Anterior cingulate cortex (tissue), 58 donors: Measurements from ENCODE around the gene ID3.
A peak's percentile ranks its signal among the peaks of the same experiment; 100 is the strongest.

Experiments used
- DNase-seq, 58 donors: peaks; one replicate each; lab custom pipeline; 2025; lab: John Stamatoyannopoulos, UW

Gene ID3

DNA sequence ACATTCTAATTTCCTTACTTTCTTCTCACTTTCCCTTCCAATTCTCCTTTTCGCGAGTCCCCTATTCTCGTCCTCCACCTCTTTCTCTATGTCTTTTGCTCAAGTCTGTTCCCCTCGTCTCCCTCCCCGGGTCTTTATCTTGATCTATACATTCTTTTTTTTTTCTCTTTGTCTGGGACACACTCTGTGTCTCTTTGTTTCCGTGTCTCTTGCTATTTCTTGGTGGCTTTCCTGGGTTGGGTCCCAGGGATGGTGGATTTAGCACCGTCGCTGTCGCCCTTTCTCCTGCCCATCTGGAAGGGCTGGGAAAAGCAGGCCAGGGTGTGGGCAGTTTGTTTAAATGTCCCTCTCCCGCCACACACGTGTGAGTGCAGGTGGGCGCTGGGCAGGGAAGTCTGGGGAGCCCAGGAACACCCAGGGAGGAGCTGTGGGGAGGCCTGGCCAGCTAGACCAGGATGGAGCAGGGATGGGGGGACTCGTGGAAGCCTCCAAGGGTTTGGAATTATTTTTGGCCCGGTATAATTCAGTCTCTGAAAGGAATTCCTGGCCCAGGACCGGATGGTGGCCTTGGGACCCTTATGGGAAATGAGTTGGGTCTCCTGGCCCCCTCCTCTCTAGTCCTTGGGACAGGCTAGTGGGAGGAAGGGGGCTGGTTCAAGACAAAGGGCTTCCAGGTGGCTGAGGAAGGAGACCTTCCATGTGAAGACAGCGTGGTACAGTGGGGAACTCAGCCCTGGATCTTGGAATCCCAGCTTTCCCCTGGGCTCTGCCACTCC is 9.5 kb upstream of the ID3 start:
- DNase-seq: peak in 1 of 58 donors; percentile 54

DNA sequence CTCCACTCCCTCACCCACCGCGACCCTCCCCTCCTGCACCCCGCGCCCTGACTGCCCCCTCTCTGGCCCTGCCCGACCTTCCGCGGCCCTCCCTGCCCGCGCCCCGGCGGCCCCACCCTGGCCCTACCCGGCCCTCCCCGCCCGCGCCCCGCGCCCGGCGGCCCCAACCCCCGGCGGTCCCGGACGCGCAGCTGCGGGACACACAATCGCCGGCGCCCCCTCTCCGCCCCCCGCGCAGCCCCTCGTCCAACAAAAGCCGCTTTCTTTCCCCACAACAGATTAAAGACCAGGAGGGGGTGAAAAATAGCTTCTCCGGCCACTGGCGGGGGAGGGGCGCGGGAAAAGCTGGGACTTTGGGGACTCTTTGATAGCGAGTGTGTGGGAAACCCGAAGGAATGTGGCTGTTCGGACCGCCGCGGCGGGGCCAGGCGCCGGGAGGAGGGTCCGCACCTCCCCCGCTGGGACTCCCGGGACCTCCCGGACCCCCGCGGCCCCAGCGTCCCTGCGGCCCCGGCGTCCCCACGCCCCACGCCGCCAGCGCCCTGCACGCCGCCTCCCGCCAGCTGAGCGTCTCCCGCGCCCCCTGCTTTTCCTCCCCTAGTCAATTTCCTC is 8.8 kb upstream of the ID3 start:
- peak in 47 of 58 donors; percentile 7 to 85 (median 53) for DNase-seq

DNA sequence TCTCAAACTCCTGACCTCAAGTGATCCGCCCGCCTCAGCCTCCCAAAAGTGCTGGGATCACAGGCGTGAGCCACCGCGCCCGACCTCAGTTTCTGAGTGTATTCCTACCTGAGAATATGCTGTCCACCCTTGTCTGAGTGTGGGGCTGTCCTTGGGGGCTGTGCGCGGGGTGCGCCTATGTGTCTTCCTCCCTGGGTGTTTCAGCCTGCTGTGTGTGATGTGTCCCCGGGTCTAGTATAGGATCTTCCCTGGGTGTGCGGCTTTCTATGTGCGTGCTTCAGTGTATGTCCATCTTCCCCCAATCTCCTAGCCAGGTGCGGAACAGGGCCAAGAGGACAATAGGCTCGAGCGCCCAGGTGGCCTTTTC is 8.3 kb upstream of the ID3 start:
- no peak for DNase-seq

DNA sequence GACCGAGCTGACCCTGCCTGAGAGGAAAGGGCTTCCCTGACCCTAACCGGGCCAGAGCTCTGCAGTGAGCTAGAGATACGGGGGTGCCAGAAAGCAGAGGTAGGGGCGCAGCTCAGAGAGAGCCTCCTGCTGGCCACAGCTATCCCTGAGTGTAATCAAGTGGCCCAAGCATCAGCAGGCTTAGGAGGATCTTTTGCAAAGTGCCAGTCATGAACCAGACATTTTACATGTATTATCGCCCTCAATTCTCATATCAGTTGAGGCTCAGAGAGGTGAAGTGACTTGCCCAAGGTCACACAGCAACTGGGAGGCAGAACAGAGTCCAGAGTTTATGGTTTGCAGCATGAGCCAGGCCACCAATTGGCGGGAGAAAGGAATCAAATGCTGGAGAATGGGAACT is 7.0 kb upstream of the ID3 start:
- no peak for DNase-seq

DNA sequence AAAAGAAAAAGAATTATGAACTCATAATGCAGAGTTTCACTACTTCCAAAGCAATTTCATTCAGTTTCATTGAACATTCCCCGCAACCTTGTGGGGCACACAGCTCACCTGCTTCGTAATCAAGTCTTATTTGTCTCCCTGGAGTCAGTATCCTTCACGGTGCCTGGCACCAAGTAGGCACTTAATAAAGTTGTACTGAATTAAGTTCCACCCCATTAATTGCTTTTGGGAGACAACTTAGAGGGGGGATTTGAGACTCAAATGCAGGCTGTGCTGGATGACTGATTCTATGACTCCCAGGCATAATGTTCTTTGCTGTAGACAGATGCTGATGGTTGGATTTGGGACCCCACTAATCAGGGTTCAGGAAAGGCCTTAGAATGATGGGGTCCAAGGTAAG is 6.5 kb upstream of the ID3 start:
- no peak for DNase-seq

DNA sequence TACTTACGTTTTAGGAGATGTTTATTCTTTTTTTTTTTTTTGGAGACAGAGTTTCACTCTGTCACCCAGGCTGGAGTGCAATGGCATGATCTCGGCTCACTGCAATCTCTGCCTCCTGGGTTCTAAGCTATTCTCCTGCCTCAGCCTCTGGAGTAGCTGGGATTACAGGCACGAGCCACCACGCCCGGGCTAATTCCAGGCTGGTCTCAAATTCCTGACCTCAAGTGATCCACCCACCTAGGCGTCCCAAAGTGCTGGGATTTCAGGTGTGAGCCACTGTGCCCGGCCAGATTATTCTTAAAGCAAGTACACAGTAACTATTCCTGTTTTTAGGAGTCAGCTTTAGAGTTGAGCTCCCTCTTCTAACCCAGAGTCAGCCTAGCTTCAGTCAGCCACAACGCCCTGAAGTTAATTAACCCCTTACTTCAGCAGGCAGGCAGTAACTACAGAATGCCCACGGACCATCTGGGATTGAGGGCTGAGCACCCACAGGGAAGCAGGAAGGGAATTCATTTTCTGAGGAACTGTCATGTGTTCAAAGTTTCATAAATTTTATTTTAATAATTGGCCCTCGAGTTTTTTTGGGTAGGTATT is 5.3 kb upstream of the ID3 start:
- DNase-seq: no peak

DNA sequence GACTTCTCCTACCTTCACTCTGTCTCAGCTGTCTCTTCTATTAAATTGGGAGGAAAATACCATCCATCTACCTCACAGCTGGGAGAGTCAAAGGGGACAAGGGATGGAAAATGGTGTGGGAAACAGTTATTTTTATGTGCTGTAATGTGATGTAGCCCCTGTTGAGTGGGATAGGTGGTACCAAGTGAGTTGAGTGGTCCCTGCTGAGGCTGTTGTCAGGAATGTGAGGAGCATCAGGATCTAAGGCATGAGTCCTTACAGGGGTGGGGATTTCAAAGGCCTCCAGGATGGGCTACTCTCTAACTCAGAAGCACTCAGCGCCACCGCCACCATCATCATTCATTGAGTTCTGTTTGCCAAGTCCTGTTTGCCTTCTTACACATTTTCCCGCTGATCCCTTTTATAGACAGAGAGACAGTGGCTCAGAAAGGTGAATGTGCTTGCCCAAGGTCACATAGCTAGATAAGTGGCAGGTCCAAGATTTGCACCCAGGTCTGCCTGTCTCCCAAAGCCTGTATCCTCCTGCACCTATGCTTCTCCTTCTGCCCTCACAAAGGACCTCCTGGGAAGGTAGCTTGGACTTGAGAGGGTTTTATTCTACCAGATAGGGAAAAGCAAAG is 4.6 kb upstream of the ID3 start:
- no peak for DNase-seq

DNA sequence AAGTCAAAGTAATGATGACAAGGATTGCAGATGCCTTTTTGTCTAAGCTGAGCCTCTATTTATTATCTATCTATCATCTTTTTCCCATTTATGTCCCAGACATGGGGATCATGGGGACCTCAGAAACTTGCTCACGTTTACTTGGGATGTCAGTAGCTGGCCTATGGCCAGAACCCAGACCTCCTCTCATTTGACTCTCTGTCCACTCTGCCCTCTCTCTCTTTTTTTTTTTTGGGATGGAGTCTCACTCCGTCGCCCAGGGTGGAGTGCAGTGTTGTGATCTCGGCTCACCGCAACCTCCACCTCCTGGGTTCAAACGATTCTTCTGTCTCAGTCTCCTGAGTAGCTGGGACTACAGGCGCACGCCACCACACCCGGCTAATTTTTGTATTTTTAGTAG is 3.7 kb upstream of the ID3 start:
- DNase-seq: no peak

DNA sequence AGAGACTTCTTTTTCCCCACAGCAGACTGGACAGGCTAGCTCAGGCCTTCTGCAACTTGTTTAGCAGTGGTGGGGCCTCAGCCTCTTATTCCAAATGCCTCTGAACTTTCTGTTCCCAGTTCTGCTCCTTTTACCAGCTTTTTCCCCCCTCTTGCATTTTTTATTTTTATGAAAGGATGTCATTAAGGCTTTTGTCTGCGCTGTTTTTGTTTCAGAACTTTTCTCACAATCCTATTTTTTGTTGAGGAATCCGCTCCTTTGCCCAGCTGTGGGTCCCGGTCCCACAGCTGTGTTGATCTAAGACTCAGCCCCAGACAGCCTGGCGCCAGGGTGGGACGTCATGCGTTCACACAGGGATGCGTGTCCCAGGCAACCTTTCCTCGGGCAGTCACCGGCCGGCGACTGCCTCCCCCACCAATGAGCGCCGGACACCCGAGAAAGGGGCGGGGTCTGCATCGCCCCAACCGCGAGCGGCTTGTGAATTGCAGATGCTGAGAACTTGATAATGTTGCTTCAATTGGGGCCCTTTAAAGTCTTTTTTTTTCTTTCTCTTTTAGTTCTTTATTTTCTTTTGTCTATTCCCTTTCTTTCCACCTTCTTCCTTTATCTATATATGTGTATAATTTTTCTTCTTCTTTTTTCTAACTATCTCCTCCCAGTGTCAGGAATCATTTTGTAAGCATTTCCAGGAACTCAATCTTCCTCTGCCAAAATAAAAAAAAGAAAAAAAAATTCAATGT is 3.0 kb upstream of the ID3 start:
- peak in 56 of 58 donors; percentile 14 to 96 (median 81) for DNase-seq

DNA sequence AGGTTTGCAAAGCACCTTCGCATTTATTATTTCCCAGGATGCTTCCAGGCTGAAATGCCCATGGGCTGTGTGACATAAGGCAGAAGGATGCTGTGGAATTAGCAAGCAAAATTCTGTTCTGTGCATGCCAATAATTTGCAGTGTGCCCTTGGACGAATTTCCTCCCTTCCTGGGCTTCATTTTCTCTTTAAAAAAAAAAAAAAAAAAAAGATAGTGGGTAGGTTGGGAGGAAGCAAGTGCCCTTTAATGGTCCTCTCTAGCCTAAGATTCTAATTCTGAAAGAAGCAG is 2.5 kb upstream of the ID3 start:
- DNase-seq: no peak

DNA sequence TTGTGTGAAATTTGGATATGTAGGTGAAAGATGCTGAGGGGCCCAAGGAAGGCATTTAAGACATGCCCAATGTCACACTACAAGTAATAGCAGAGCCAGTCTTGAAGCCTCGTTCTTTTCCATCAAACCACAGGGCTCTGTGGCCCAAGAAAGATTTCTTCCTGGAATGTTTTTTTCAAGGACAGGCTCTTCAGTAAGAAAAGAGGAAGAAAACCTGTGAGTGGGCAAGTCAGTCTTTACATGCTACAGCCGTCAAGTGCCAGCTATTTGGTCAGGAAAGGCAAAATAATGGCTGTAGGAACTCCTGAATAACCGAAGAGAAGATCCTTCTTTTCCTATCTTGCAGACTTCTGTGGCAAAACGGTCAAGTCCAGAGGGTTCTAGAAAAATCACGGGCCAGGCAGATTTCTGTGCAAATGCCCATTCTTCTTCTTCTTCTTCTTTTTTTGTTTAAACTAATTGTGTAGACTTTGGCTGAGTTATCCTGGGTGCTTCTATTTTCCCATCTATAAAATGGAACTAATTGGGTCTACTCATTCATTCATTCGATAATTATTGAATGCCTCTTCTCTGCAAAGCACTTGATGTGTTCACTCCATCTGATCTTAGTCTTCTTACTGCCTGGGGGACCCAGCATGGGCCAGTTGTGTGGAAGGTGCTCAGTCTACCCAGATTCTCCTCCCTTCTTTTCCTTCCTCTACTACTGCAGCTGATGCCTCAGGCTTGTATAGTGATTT is 1.9 kb upstream of the ID3 start:
- no peak for DNase-seq

DNA sequence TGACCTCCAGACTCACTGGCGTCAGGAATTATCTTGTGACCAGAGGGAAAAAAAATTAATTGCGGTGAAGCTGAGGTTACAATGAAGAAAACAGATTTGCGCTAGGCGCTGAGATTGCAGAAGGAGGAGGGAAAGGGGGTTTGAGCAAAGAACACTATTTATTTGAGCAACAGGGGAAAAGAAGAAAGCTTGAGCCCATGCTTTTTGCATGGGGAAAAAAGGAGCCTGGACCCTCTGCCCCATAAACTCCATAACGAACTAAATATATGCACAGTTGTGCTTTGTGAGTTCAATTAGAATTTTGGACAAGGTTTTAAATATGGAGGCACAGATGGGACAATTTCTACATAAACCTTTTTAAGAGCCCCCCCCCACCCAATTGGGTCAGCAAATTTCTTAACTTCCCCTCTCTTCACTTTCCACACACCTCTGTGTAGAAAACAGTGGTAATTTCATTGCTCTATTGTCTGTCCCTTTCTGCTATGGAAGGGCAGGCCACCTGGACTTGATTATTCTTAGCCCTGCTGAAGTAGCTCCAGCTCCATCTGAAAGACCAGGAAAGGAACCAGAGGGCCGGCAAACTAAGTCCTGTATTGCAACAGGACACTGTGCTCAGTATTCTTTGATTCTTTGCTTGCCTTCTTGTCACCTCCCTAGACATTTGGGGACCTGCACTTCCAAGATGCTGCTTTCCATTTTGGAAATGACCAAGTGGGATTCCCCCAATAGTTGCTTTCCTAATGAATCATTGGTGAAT is 862 bp upstream of the ID3 start:
- no peak for DNase-seq

DNA sequence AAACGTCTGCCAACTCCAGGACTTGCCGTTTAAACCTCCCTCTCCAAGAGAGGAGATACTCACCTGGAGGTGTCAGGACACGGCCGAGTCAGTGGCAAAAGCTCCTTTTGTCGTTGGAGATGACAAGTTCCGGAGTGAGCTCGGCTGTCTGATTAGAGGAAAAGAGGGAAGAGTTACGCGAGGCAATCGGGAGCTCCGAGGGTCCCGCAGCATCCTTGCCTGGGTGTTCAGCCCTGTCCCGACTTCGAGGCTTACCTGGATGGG is 497 bp downstream of the ID3 start:
- no peak for DNase-seq

DNA sequence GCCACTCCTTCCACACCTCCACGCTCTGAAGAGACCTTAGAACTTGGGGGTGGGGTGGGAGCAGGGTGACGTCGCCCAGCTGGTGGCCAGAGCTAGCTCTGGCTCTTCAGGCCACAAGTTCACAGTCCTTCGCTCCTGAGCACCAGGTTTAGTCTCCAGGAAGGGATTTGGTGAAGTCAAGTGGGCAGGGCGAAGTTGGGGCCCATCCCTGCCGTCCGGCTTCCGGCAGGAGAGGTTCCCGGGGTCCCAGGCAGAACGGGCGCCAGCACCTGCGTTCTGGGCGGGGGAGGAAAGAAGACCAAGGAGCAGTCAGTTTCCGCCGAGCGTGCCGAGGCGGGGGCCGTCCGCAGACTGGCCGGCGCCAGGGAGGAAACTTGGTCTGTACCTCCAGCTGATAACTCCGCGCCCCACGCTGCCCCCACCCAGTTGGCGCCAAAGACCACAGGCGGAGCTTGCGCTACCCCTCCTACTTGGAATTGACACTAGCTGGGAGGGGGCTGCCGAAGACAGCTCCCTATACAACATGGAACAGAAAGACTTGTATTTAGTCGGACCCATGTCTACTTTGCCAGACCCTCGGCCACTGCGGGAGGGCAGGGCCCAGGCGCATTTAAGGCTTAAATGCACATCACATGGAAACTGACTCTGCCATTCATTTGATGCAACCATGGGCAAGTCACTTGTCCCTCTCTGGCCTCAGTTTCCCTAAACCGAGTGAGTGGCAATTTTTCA is 995 bp downstream of the ID3 start:
- no peak for DNase-seq

DNA sequence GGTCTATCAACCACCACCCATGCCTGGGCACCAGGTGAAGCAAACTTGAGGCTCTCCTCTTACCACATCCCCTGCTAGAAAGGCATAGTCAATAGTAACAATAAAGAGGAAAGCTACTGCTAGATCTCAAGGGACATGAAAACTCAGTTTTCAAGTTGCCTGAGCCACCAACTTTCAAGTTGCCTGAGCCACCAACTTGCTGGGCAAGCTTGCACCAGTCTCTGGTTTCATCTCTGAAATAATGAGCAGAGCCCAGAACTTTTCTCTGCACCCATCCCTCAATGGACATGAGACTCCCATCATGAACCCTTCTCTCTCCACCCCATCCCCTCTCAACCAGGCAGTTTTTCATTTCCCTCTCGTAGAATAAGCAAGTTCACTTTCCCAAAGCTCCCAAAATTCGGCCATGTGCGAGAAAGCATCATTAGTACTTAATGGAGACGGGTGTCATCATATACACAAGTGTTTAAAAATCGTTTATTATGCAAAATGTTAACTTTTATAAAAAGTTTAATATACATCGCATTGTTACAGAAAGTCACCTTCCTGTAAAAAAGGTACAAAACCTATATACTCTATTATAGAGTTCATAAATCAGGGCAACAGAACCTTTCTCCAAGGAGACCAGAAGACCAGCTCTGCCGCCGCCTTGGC is 1.7 kb downstream of the ID3 start:
- DNase-seq: no peak

DNA sequence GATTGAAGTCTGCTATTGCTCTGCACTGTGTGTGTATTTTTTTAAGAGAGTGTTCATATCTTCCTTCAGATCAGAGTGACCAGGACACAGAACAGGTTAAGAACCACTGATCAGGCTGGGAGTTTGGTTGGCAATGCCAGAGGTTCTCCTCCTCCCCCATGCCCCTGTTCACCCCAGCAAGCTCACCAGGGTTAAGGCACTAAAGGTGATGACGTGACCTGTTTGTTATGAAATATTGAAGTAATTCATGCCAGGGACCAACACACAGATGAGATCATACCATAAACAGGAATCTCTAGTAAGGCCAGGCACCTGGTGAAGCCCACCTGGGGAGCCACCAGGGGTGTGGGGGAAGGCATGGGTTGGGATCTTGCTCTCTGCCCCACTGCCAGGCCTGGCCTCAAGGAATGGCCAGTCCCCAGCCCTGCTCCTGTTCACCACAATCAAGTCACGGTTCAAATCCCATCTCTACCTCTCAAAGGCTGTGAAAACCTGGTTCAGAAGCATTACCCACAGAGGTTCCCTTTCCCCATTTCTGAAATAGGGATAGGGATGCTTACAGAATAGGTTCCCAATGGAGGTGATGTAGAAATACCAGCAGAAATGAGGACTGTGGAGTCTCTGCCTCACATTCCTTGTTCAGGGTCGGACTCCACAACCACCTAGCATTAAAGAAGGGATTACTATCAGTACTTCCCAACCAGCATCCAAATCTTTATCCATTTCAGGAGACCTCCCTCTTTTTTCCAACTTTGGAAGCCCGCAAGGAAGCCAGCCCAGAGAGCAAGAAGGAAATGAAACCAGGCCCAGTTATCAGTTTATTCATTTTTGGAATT is 2.4 kb downstream of the ID3 start:
- DNase-seq: no peak

DNA sequence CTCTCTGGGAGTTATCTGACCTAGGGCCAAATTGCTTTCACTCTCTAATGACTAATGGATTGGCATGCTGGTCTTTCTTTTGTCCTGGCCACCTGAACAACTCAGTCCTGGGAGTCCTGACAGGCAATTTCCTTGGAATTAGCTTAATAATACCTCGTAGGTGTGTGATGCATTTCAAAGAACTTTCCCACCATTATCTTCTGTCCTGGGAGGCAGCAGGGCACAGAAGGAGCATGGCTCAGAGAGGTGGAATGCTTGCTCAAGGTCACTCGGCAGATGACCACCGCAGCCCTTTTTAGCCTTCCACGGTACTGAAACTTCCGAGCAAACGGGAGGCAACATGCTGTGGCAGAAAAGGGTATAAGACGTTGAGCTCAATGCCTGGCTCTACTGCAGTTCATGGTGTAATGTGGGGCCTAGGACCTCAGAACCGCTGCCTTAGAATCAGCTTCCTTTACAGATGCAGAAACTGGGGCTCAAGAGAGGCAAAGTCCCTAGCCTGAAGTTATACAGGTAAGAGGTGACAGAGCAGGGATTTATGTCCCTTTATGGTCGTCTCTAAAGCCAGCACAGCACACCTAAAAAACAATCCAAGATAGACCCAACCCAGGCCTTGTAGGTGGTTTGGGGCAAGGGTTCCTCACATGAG is 3.2 kb downstream of the ID3 start:
- no peak for DNase-seq
